CD4-positive, alpha-beta T cell (primary cell): ENCODE results near the gene HDLBP. TPM values are rescaled to one million over a fixed set of nuclear protein-coding genes. Genes with fewer than 3 reads are reported as not detected.

ENCODE experiments used
- ATAC-seq: fragments of 200-7000 bp; cut with Tn5 transposase; one replicate; pipeline ENCODE4 v1.10.0; 2022; ENCODE audit warnings: mild to moderate bottlenecking; ENCODE audit not compliant: poor library complexity
- CTCF ChIA-PET: fragments of 350-600 bp; sonication (Branson Sonifier 250); formaldehyde crosslinking; loops from one replicate; lab custom pipeline; 2021; ENCODE audit warnings: antibody characterized with exemption, inconsistent platforms; lab: Charles Lee
- POLR2A ChIA-PET: fragments of 350-600 bp; sonication (Branson Sonifier 250); formaldehyde crosslinking; loops from one replicate; lab custom pipeline; 2021; ENCODE audit warnings: antibody characterized with exemption, inconsistent platforms; lab: Charles Lee
- DNase-seq, 14 experiments: peaks; one replicate each; pipeline ENCODE4 v3.0.0-alpha.2; 2013 to 2020; ENCODE audit warnings: mixed read lengths in 2 of 14
- H3K27ac ChIP-seq, 2 donors: one replicate each; pipeline versions ENCODE4 v1.5.1 to v1.7.0; 2013; ENCODE audit warnings: low read length in 2 of 2, low read depth in 1 of 2, mild to moderate bottlenecking in 1 of 2
- H3K27me3 ChIP-seq, 2 experiments: 1 replicate in 1 of 2; 2 replicates in 1 of 2; pipeline versions ENCODE4 v1.6.1 to v1.7.0; 2013; ENCODE audit warnings: low read length in 2 of 2, control low read depth in 1 of 2, mild to moderate bottlenecking in 1 of 2, moderate library complexity in 1 of 2; ENCODE audit not compliant: insufficient read depth in 2 of 2, control insufficient read depth in 1 of 2
- H3K36me3 ChIP-seq: one replicate; pipeline ENCODE4 v1.6.1; 2013; ENCODE audit warnings: low read length, control low read depth; ENCODE audit not compliant: insufficient read depth
- H3K4me1 ChIP-seq: one replicate; pipeline ENCODE4 v1.6.1; 2013; ENCODE audit warnings: low read length, control low read depth; ENCODE audit not compliant: insufficient read depth
- H3K4me3 ChIP-seq: one replicate; pipeline ENCODE4 v1.5.1; 2013; ENCODE audit warnings: mild to moderate bottlenecking, low read length, moderate library complexity
- H3K9me3 ChIP-seq, 2 experiments: 1 replicate in 1 of 2; 2 replicates in 1 of 2; pipeline versions ENCODE4 v1.6.1 to v1.7.0; 2013; ENCODE audit warnings: low read length in 2 of 2, mild to moderate bottlenecking in 2 of 2, control low read depth in 1 of 2, moderate library complexity in 1 of 2; ENCODE audit not compliant: control insufficient read depth in 1 of 2, insufficient read depth in 1 of 2
- H3K27ac Mint-ChIP-seq: one replicate; pipeline ENCODE4 v1.8.0; 2020; ENCODE audit warnings: mixed read lengths
- H3K27me3 Mint-ChIP-seq: one replicate; pipeline ENCODE4 v1.8.0; 2021; ENCODE audit warnings: mixed read lengths
- H3K36me3 Mint-ChIP-seq: one replicate; pipeline ENCODE4 v1.8.0; 2021; ENCODE audit warnings: low read depth, mixed read lengths
- H3K4me1 Mint-ChIP-seq: one replicate; pipeline ENCODE4 v1.8.0; 2021; ENCODE audit warnings: low read depth, mixed read lengths
- H3K4me3 Mint-ChIP-seq: one replicate; pipeline ENCODE4 v1.8.0; 2020; ENCODE audit warnings: mild to moderate bottlenecking, mixed read lengths
- H3K9me3 Mint-ChIP-seq: one replicate; pipeline ENCODE4 v1.8.0; 2020; ENCODE audit warnings: mixed read lengths
- CTCF ChIP-seq: fragments of 200-600 bp; IDR thresholded peaks from one replicate; pipeline ENCODE4 v1.8.0; 2022; ENCODE audit warnings: antibody characterized with exemption, mild to moderate bottlenecking
- intact Hi-C, 2 experiments: fragments of 100-400 bp; cut with DNase I in 1 of 2; cut with micrococcal nuclease in 1 of 2; formaldehyde crosslinking; loops; one replicate each; pipeline versions ENCODE4 v1.15.1 to v1.9.0; 2023 to 2025; cut with DNase I, micrococcal nuclease
- total RNA-seq, 174 experiments: library from RNA in 2 of 174; stranded (reverse) in 2 of 174; gene quantifications; one replicate each; pipeline ENCODE4 v1.2.3 and lab custom pipeline; 2021 to 2026

HDLBP gene
- total RNA-seq, 2 experiments from 2014 or later: 82.0 to 97.9 TPM

GRCh38 chr2:241195506-241196130 is 119.9 kb downstream of the HDLBP start:
- Histone ChIP-seq H3K4me1 (no peaks in the 10 kb centered on the region), H3K4me3 (no peak overlapping the region), H3K36me3 (no peaks in the 10 kb centered on the region), H3K27ac (no peak overlapping the region), H3K9me3 (no peaks in the 10 kb centered on the region), H3K27me3 (no peaks in the 10 kb centered on the region)
- POLR2A ChIA-PET: no interaction called here
- Mint-ChIP-seq H3K9me3 (no peaks in the 10 kb centered on the region), H3K36me3 (no peaks in the 10 kb centered on the region), H3K27ac (no peak overlapping the region), H3K4me1 (no peaks in the 10 kb centered on the region), H3K4me3 (no peak overlapping the region), H3K27me3 (no peaks in the 10 kb centered on the region)
- CTCF ChIA-PET: no interaction called here
- ATAC-seq: no peak
- intact Hi-C loops: no loop called here
- no peak for TF ChIP-seq CTCF
- DNase-seq: no peak

DNA sequence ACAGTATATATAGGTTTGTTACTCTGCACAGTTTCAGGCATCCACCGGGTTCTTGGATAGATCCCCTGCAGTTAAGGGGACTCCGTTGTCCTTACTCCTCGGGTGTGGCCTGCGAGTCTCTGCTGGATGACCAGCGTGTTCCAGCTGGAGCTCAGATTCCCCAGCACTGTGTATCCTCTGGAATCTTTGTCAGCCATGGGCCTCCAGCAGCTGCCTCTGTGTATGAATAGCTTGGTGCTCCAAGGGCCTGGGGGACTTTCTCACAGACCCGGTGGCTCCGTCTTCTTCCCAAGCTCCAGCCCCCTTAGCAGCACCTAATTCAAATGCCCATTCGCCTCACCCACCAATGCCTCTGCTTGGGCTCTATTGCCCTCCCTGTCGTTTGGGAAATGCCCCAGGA is 120.7 kb downstream of the HDLBP start:
- ATAC-seq (no peak), DNase-seq (peak in 1 of 14 experiments; percentile 0)
- Mint-ChIP-seq H3K4me3 (no peak overlapping the region), H3K27me3 (no peaks in the 10 kb centered on the region), H3K27ac (no peak overlapping the region), H3K9me3 (no peaks in the 10 kb centered on the region), H3K36me3 (no peaks in the 10 kb centered on the region), H3K4me1 (no peaks in the 10 kb centered on the region)
- H3K27me3 ChIP-seq: no peaks in the 10 kb centered on the region
- no peak overlapping the region for H3K4me3 ChIP-seq
- no peak for TF ChIP-seq CTCF
- H3K4me1 ChIP-seq: no peaks in the 10 kb centered on the region
- H3K36me3 ChIP-seq: no peaks in the 10 kb centered on the region
- no peaks in the 10 kb centered on the region for H3K9me3 ChIP-seq
- no peak overlapping the region for H3K27ac ChIP-seq
- ChIA-PET CTCF (no interaction called here), POLR2A (no interaction called here)
- intact Hi-C loops: no loop called here

DNA sequence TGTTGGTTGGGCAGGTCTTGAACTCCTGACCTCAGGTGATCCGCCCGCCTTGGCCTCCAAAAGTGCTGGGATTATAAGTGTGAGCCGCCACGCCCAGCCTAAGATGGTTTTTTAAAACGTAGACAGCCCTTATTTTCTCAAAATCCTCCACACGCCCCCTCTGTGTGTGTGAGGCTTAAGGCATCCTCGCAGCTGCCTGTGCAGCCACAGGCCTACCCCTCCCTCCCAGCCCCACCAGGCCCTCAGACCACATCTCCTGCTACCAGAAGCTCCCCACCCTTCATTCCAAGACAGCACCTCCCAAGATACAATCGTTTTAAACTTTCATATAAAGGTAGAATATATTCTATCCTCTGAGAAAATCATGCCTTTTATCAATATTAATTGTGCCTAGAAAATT is 122.2 kb downstream of the HDLBP start:
- Mint-ChIP-seq H3K4me1 (no peaks in the 10 kb centered on the region), H3K9me3 (no peaks in the 10 kb centered on the region), H3K36me3 (no peaks in the 10 kb centered on the region), H3K27me3 (no peaks in the 10 kb centered on the region), H3K4me3 (no peak overlapping the region), H3K27ac (no peak overlapping the region)
- TF ChIP-seq CTCF: no peak
- CTCF ChIA-PET: no interaction called here
- H3K27ac ChIP-seq: no peak overlapping the region
- H3K4me1 ChIP-seq: no peaks in the 10 kb centered on the region
- no peaks in the 10 kb centered on the region for H3K9me3 ChIP-seq
- DNase-seq: no peak
- H3K4me3 ChIP-seq: no peak overlapping the region
- intact Hi-C loops: no loop called here
- no peak for ATAC-seq
- H3K36me3 ChIP-seq: no peaks in the 10 kb centered on the region
- POLR2A ChIA-PET: no interaction called here
- H3K27me3 ChIP-seq: no peaks in the 10 kb centered on the region
